GM19240 (cell line): ENCODE measurements around the gene CLEC17A.

Experiments used
- DNase-seq: peaks from one replicate; pipeline ENCODE4 v3.0.0; 2011; ENCODE audit warnings: low spot score; ENCODE audit not compliant: insufficient read length

CLEC17A gene

DNA sequence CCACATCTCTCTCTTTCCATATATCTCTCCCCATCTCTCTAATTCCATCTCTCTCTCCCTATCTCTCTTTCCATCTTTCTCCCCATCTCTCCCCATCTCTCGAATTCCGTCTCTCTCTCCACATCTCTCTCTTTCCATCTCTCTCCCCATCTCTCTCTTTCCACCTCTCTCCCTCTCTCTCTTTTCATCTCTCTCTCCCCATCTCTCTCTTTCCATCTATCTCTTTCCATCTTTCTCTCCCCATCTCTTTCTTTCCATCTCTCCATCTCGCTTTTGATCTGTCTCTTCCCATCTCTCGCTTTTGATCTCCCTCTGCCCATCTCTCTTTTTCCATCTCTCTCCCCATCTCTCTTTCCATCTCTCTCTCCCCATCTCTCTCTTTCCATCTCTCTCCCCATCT lies 66.1 kb downstream of the CLEC17A start:
- no peak for DNase-seq

DNA sequence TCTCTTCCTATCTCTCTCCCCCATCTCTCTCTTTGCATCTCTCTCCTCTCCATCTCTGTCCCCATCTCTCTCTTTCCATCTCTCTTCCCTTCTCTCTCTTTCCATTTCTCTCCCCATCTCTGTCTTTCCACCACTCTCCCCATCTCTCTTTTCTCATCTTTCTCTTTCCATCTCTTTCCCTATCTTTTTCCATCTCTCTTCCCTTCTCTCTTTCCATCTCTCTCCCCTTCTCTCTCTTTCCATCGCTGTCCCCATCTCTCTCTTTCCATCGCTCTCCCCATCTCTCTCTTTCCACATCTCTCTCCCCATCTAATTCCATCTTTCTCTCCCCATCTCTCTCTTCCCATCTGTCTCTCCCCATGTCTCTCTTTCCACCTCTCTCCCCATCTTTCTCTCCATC lies 67.3 kb downstream of the CLEC17A start:
- no peak for DNase-seq

GRCh38 chr19:14654786-14655560 lies 72.1 kb downstream of the CLEC17A start:
- DNase-seq, result no peak

GRCh38 chr19:14655726-14656125 lies 72.8 kb downstream of the CLEC17A start:
- no peak for DNase-seq

- DNase-seq, result no peak
Measured at GRCh38 chr19:14659874-14660489, 77.1 kb downstream of the CLEC17A start.

- DNase-seq, result no peak
Measured at GRCh38 chr19:14661372-14661924, 78.6 kb downstream of the CLEC17A start.
